NK-92 (cell line): Measurements from ENCODE around the gene UNC93A.
"Not testable (repeated sequence)": the region's sequence is repeated elsewhere in the genome, so short reads cannot be mapped to it uniquely, and the experiment has no call there.

Experiments used
- DNase-seq: peaks from one replicate; lab custom pipeline; 2025; ENCODE audit not compliant: unreplicated experiment; lab: John Stamatoyannopoulos, UW

The UNC93A gene

GRCh38 chr6:167338541-167339117, 47.5 kb downstream of the UNC93A start:
- DNase-seq, result no peak

DNA sequence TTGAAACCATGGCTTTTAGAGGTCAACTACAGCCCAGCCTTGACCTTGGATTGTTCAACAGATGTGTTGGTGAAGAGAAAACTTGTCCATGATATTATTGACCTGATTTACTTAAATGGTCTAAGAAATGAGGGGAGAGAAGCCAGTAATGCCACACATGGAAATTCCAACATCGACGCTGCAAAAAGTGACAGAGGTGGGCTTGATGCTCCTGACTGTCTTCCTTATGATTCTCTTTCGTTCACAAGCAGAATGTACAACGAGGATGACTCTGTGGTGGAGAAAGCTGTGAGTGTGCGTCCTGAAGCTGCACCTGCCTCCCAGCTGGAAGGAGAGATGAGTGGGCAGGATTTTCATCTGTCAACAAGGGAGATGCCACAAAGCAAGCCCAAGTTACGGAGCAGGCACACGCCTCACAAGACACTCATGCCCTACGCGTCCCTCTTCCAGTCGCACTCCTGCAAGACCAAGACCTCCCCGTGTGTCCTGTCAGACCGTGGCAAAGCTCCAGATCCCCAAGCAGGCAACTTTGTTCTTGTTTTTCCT, 50.0 kb downstream of the UNC93A start:
- DNase-seq, result no peak

DNA sequence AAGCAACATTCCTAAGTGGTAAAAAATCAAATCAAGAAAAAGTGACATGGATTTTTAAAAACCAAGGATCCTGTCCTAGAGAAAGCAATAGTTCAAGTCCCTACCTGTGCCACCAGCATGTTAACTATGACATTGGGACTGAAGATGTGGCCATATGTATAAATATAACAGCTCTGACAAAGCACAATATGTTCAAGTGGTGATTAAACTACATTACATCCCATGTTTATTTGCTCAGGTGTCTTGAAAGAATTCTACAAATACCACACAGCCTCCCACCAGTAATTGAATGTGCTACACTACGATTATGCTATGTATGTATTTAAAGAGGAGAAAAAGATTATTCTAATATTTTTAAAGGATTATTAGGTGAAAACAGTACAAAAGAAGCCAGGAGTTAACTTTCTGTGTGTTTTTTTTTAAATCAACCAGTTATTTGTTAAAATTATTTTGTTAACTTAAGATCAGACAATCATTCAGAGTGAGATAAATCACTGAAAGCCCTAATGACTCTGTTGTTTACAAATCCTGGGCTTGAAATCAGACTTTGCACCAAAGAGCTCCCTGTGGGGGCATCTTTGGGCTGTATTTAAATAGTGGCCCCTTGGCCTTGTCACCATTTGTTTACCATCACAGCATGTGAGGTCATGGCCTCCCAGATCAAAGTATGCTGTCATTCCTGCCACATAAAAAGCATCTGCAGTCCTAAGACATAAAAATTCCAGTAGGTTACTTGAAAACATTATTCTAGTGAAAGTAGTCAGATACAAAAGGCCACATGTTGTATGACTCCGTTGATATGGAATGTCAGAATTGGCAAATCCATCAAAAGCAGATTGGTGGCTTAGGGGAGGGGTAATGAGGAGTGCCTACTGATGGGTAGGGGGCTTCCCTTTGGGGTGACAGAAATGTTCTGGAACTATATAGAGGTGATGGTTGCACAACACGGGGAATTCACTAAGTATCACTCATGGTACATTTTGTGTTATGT, 50.8 kb downstream of the UNC93A start:
- DNase-seq, result no peak

- no peak for DNase-seq
These were observed 51.9 kb downstream of the UNC93A start for GRCh38 chr6:167342879-167343610.

- DNase-seq, result no peak
These were observed 54.2 kb downstream of the UNC93A start for GRCh38 chr6:167345348-167345747.

DNA sequence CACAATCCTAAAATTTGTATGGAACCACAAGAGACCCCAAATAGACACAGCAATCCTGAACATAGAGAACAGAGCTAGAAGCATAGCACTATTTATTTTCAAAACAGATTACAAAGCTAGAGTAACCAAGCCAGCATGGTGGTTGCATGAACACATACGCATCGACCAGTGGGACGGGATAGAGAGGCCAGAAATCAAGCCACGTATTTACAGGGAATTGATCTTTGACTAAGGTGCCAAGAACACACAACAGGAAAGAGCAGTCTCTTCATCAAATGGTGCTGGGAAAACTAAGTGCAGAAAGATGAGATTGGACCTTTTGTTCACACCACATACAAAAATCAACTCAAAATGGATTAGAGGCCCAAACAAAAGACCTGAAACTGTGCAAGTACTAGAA, 54.8 kb downstream of the UNC93A start:
- DNase-seq, result no peak

- no peak for DNase-seq
These were observed 56.1 kb downstream of the UNC93A start for GRCh38 chr6:167347226-167347625.

GRCh38 chr6:167349631-167350274, 58.6 kb downstream of the UNC93A start:
- no peak for DNase-seq

- DNase-seq, result no peak
These were observed 59.2 kb downstream of the UNC93A start for GRCh38 chr6:167350275-167350696.

DNA sequence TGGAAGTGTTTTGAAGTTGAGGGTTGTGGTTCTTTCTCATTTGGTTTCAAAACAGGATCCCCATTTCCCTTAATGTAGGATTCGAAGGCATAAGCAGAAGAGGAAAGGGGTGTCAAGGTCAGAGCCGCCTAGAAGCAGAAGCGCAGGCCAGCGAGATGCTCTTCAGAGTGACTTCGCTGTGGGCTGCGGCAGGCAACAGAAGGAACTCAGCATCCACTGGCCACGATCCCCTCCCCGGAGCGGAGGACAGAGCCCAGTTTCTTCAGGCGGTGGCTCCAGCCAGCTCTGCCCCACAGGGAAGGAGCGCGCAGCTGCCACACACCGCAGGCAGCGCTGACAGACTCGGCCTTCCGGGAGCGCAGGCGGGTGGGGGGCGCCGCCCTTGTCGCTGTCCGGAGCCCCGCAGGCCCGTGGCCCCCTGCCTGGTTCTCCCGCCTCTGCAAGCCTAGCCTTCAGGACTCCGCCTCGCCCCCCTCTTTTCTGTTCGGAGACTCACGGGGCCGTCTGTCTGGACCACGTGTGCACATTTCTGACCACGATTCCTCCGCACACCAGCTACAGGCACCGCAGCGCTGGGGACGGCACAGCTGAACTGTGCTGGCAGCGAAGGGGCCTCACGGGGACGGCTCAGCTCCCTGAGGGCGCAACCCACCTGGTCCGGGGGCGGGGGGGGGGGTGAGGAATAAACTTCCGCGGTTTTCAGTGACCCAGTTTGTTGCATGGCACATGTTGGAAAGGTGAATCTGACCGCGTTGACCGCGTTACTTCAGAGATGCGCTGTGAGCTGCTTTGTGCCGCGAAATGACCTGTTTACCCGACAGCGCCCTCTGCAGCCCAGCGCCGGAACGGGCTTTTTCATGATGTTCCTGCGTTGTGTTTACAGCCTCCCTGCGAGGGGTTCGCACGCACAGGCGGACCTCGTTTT, 59.9 kb downstream of the UNC93A start:
- no peak for DNase-seq

DNA sequence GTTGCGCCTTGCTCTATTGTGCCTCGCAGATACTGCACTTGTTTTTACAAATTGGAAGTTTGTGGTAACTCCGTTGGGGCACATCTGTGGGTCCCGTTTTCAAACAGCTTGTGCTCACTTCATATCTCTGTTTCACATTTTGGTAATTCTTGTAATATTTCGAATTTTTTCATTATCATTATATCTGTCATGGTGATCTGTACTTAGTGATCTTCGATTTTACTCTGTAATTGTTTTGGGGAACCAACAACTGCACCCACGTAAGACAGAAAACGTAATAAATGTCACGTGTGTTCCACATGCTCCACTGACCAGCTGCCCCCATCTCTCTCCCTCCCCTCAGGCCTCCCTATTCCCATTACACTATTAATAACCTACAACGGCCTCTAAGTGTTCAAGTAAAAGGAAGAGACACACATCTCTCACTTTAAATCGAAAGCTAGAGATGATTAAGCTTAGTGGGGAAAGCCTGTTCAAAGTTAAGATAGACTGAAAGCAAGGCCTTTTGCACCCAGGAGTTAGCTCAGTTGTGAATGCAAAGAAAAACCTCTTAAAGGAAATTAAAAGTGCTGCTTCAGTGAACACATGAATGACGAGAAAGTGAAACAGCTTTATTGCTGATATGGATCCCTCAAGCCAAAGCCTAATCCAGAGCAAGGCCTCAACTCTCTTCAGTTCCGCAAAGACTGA, 60.7 kb downstream of the UNC93A start:
- no peak for DNase-seq

DNA sequence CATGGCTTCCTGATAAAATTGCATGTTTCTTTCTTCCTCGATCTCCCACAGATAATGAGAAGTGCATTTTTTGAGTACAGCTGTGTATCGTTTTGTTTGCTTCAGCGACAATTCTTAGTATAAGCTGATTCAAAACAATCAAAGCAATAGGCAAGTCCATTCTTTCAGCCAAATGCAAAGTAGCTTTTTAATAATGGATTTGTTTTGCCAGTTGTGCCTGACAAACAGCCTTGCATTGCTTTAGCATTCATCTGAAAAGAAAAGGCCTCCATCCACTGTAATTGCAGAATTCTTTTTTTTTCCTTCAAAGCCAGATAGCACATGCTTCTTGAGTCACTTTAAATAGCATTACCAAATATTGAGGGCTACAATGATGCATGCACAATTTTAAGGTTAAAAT, 65.8 kb downstream of the UNC93A start:
- DNase-seq, result no peak

- DNase-seq, result not testable (repeated sequence)
These were observed 67.3 kb downstream of the UNC93A start for GRCh38 chr6:167358394-167358793.

GRCh38 chr6:167361170-167361569, 70.1 kb downstream of the UNC93A start:
- DNase-seq, result not testable (repeated sequence)
